Liver (tissue), 9 donors: Measurements from ENCODE around the gene GIMAP5. TPM values are rescaled to one million over a fixed set of nuclear protein-coding genes. Genes with fewer than 3 reads are reported as not detected.

ENCODE experiments used
- DNase-seq: peaks from one replicate; pipeline ENCODE4 v3.0.0-alpha.2; 2017; ENCODE audit warnings: low spot score
- H3K27ac ChIP-seq, 2 donors: one replicate each; pipeline ENCODE4 v1.7.0; 2013; ENCODE audit warnings: inconsistent platforms in 2 of 2, low read length in 2 of 2, control low read depth in 1 of 2, low read depth in 1 of 2, mild to moderate bottlenecking in 1 of 2
- H3K27me3 ChIP-seq, 4 donors: one replicate each; pipeline versions ENCODE4 v1.6.1 to v1.7.0; 2013; ENCODE audit warnings: low read length in 3 of 4, inconsistent platforms in 1 of 4, mild to moderate bottlenecking in 1 of 4, moderate library complexity in 1 of 4; ENCODE audit not compliant: control insufficient read depth in 4 of 4, insufficient read depth in 4 of 4
- H3K36me3 ChIP-seq, 4 donors: one replicate each; pipeline versions ENCODE4 v1.6.1 to v1.7.0; 2013; ENCODE audit warnings: low read length in 3 of 4, mild to moderate bottlenecking in 3 of 4, low read depth in 1 of 4, moderate library complexity in 1 of 4; ENCODE audit not compliant: control insufficient read depth in 4 of 4, insufficient read depth in 3 of 4
- H3K4me1 ChIP-seq, 4 donors: one replicate each; pipeline versions ENCODE4 v1.6.1 to v1.7.0; 2013; ENCODE audit warnings: low read length in 3 of 4, mild to moderate bottlenecking in 3 of 4, moderate library complexity in 1 of 4; ENCODE audit not compliant: control insufficient read depth in 4 of 4, insufficient read depth in 4 of 4
- H3K4me3 ChIP-seq, 3 donors: one replicate each; pipeline versions ENCODE4 v1.6.1 to v1.7.0; 2013; ENCODE audit warnings: low read length in 3 of 3, control low read depth in 1 of 3, low read depth in 1 of 3, mild to moderate bottlenecking in 1 of 3
- H3K9ac ChIP-seq, 2 donors: one replicate each; pipeline ENCODE4 v1.7.0; 2013; ENCODE audit warnings: low read length in 2 of 2, mild to moderate bottlenecking in 2 of 2, moderate library complexity in 2 of 2, control low read depth in 1 of 2, low read depth in 1 of 2
- H3K9me3 ChIP-seq, 4 donors: one replicate each; pipeline versions ENCODE4 v1.6.1 to v1.7.0; 2013; ENCODE audit warnings: low read length in 3 of 4; ENCODE audit not compliant: control insufficient read depth in 4 of 4
- ATF3 ChIP-seq: IDR thresholded peaks from 2 replicates; pipeline ENCODE4 v1.6.1; 2016; ENCODE audit warnings: antibody characterized with exemption
- CTCF ChIP-seq: fragments of 150-350 bp; IDR thresholded peaks from 2 replicates; pipeline ENCODE4 v1.5.1; 2017; ENCODE audit warnings: improper control_type of control experiment, low read depth, low read length; ENCODE audit not compliant: missing input control
- EGR1 ChIP-seq, 2 donors: IDR thresholded peaks; 2 replicates each; pipeline ENCODE4 v1.6.1; 2016 to 2018; ENCODE audit warnings: antibody characterized with exemption in 2 of 2, low read depth in 2 of 2
- FOXA1 ChIP-seq: IDR thresholded peaks from 2 replicates; pipeline ENCODE4 v1.6.1; 2016; ENCODE audit warnings: antibody characterized with exemption
- FOXA2 ChIP-seq: IDR thresholded peaks from 2 replicates; pipeline ENCODE4 v1.6.1; 2016; ENCODE audit warnings: antibody characterized with exemption
- HNF4A ChIP-seq, 2 donors: conservative IDR thresholded peaks; 2 replicates each; pipeline ENCODE4 v1.6.1; 2016; ENCODE audit warnings: antibody characterized with exemption in 2 of 2, mild to moderate bottlenecking in 2 of 2
- HNF4G ChIP-seq: IDR thresholded peaks from 2 replicates; pipeline ENCODE4 v1.6.1; 2016; ENCODE audit warnings: antibody characterized with exemption
- JUND ChIP-seq, 2 donors: IDR thresholded peaks; 2 replicates each; pipeline ENCODE4 v1.6.1; 2016; ENCODE audit warnings: antibody characterized with exemption in 2 of 2
- MAX ChIP-seq: IDR thresholded peaks from 2 replicates; pipeline ENCODE4 v1.6.1; 2016; ENCODE audit warnings: antibody characterized with exemption
- NR2F2 ChIP-seq: IDR thresholded peaks from 2 replicates; pipeline ENCODE4 v1.6.1; 2016; ENCODE audit warnings: antibody characterized with exemption
- RAD21 ChIP-seq, 2 donors: IDR thresholded peaks; 2 replicates each; pipeline ENCODE4 v1.6.1; 2016; ENCODE audit warnings: antibody characterized with exemption in 2 of 2, mild to moderate bottlenecking in 2 of 2
- REST ChIP-seq: IDR thresholded peaks from 2 replicates; pipeline ENCODE4 v1.6.1; 2016; ENCODE audit warnings: antibody characterized with exemption, mild to moderate bottlenecking
- RXRA ChIP-seq, 2 donors: IDR thresholded peaks; 2 replicates each; pipeline ENCODE4 v1.6.1; 2017 to 2018; ENCODE audit warnings: antibody characterized with exemption in 2 of 2, mild to moderate bottlenecking in 1 of 2
- SP1 ChIP-seq: IDR thresholded peaks from 2 replicates; pipeline ENCODE4 v1.6.1; 2018; ENCODE audit warnings: antibody characterized with exemption, mild to moderate bottlenecking
- TAF1 ChIP-seq: conservative IDR thresholded peaks from 2 replicates; pipeline ENCODE4 v1.6.1; 2016; ENCODE audit warnings: antibody characterized with exemption, mild to moderate bottlenecking
- YY1 ChIP-seq: IDR thresholded peaks from 2 replicates; pipeline ENCODE4 v1.6.1; 2016; ENCODE audit warnings: antibody characterized with exemption, mild to moderate bottlenecking
- ZBTB33 ChIP-seq: IDR thresholded peaks from 2 replicates; pipeline ENCODE4 v1.6.1; 2016; ENCODE audit warnings: antibody characterized with exemption
- WGBS: extraction: QIAGEN DNeasy Blood & Tissue Kit; methylation state at CpG from one replicate; pipeline ENCODE4 v1.1.7; 2013; 5-methylcytosine and 5-hydroxymethylcytosine counted together
- polyA plus RNA-seq, 2 donors: library from polyadenylated mRNA; stranded (reverse) in 1 of 2; unstranded in 1 of 2; fragments of 200-250 nt in 1 of 2; fragments of >200 nt in 1 of 2; fragmentation: Nextera tagmentation in 1 of 2; extraction: Ambion mirVana in 1 of 2; gene quantifications; one replicate each; pipeline versions ENCODE4 v1.2.1 to v1.2.3, GENCODE V29; 2013 to 2015
- total RNA-seq, 2 donors: library from RNA; depleted of rRNA; stranded (reverse); fragments of >200 nt; gene quantifications; one replicate each; pipeline ENCODE4 v1.2.3, GENCODE V29; 2014
- donor health status: healthy.
- donor health status: healthy.
- donor health status: healthy.
- donor health status: healthy.
- donor health status: healthy.

The GIMAP5 gene
- total and polyA plus RNA-seq, 4 donors, result 9.7 to 20.6 (median 12.1) TPM

- Histone ChIP-seq H3K9me3 (no peaks in the 10 kb centered on the region), H3K4me3 (no peak overlapping the region), H3K9ac (no peak overlapping the region), H3K36me3 (peaks cover 0 to 17% (median 8%) of the 10 kb centered on the region in 4 donors), H3K27me3 (no peaks in the 10 kb centered on the region), H3K27ac (no peak overlapping the region), H3K4me1 (peaks cover 0 to 9% (median 3%) of the 10 kb centered on the region in 4 donors)
- 96% methylated on average over 6 of the region's 6 CpGs for WGBS
- TF ChIP-seq ZBTB33 (no peak), MAX (no peak), TAF1 (no peak), REST (no peak), EGR1 (IDR thresholded peaks at IDR 0.05; ENCODE audit: low read depth in 2 of 2) (no peak), ATF3 (no peak), HNF4A (conservative IDR thresholded peaks at IDR 0.05) (no peak), FOXA1 (no peak), JUND (IDR thresholded peaks at IDR 0.05) (no peak), YY1 (no peak), SP1 (no peak), RAD21 (IDR thresholded peaks at IDR 0.05) (no peak)
- DNase-seq, result no peak
Observed at GRCh38 chr7:150688630-150689029, 48.6 kb upstream of the GIMAP5 start.

- Histone ChIP-seq H3K27me3 (no peaks in the 10 kb centered on the region), H3K4me1 (no peaks in the 10 kb centered on the region), H3K4me3 (no peak overlapping the region), H3K27ac (no peak overlapping the region), H3K9me3 (peaks cover 0 to 8% (median 2%) of the 10 kb centered on the region in 4 donors), H3K9ac (no peak overlapping the region), H3K36me3 (peaks cover 0 to 15% (median 3%) of the 10 kb centered on the region in 4 donors)
- TF ChIP-seq RXRA (IDR thresholded peaks at IDR 0.05) (no peak), SP1 (no peak), HNF4G (no peak), ATF3 (no peak), MAX (no peak), FOXA2 (no peak), YY1 (no peak), EGR1 (IDR thresholded peaks at IDR 0.05; ENCODE audit: low read depth in 2 of 2) (no peak), CTCF (no peak), ZBTB33 (no peak), FOXA1 (no peak), HNF4A (conservative IDR thresholded peaks at IDR 0.05) (no peak), TAF1 (no peak), RAD21 (IDR thresholded peaks at IDR 0.05) (no peak), NR2F2 (no peak), REST (no peak)
- WGBS, result 70% methylated on average over 2 of the region's 2 CpGs
- DNase-seq, result no peak
Observed at GRCh38 chr7:150695654-150696053, 41.6 kb upstream of the GIMAP5 start.
